ENCODE results near the gene ATF2. TPM values are rescaled to one million over a fixed set of nuclear protein-coding genes. Genes with fewer than 3 reads are reported as not detected.

Gene ATF2
- total RNA-seq, 4 donors from 2014 or later: 52.9 to 81.5 (median 59.8) TPM

DNA sequence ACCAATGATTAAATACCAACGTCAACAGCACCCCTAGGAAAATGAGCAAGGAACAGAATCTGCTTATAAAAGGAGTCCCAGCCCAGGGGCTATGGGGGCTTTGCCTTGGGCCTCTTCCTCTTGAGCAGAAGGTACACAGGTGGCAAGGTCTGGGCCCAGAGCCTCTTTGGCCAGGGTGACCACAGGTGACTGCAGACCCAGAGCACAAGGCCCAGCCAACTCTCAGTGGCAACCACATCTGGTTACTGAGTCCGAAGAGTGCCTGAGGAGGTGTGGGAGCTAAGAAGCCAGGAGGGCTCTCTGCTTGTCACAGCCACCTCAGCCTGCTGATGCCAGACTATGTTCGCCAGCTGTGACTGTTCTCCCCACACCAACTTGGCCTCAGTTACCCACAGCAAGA is 128.5 kb downstream of the ATF2 start:
- TF ChIP-seq, protein P1, sequence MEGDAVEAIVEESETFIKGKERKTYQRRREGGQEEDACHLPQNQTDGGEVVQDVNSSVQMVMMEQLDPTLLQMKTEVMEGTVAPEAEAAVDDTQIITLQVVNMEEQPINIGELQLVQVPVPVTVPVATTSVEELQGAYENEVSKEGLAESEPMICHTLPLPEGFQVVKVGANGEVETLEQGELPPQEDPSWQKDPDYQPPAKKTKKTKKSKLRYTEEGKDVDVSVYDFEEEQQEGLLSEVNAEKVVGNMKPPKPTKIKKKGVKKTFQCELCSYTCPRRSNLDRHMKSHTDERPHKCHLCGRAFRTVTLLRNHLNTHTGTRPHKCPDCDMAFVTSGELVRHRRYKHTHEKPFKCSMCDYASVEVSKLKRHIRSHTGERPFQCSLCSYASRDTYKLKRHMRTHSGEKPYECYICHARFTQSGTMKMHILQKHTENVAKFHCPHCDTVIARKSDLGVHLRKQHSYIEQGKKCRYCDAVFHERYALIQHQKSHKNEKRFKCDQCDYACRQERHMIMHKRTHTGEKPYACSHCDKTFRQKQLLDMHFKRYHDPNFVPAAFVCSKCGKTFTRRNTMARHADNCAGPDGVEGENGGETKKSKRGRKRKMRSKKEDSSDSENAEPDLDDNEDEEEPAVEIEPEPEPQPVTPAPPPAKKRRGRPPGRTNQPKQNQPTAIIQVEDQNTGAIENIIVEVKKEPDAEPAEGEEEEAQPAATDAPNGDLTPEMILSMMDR (IDR thresholded peaks at IDR 0.05; ENCODE audit: low read depth): no peak

DNA sequence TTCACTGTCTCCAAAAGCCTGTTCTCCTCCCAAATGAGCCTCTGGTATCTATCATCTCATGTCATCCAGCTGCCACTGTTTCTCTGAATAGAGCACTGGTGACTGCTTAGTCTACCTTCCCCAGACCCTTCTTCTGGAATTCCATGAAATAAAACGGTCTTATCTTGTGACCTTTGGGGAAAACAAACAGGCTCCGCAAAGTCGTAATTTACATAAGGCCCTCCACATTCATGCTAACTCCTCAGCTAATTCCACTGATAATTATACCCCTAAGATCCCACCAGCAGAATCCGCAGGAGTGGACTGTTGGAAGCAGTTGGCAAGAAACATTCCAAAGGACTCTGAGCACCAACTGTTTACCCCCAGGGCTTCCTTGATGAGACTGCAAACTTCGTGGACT is 129.0 kb downstream of the ATF2 start:
- TF ChIP-seq, protein P1 (IDR thresholded peaks at IDR 0.05; ENCODE audit: low read depth): no peak

DNA sequence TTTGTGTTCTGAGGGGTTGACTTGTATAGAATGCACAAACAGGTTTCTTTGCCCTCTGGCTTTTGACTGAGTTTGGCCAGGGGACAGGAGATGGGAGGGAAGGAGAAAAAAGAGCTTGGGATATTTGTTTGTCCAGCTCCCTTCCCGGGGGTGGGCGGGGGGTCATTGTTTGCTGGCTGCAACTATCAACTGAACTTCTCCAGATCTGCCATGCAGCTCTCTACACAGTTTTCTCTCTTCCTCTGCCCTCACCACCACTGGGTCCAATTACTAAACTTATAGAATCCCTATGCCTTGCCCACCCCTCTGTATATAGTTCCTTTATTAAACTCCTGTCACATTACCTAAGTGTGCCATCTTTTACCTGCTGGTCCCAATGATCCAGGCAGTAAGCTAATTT is 130.1 kb downstream of the ATF2 start:
- TF ChIP-seq, protein P1 (IDR thresholded peaks at IDR 0.05; ENCODE audit: low read depth): no peak

DNA sequence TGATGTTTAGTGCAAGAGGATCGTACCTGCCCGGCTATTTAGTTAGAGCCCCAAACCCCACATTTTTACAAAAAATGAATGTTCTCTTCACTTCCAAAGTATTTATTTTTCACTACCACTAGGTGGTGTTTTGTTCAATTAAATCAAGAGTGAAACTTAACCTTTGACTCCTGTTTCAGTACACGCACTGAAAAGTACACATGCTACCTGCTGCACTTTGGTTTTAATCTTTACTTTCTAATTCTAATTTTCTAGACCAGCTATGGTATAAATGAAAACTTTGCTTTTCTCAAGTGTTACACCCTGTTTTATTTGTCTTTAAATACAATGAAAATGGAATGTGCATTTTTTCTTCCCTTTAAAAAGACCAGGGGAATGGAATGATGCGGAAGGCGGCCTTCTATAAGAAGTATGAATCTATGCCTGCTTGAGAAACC is 131.4 kb downstream of the ATF2 start:
- TF ChIP-seq, protein P1 (IDR thresholded peaks at IDR 0.05; ENCODE audit: low read depth): no peak

DNA sequence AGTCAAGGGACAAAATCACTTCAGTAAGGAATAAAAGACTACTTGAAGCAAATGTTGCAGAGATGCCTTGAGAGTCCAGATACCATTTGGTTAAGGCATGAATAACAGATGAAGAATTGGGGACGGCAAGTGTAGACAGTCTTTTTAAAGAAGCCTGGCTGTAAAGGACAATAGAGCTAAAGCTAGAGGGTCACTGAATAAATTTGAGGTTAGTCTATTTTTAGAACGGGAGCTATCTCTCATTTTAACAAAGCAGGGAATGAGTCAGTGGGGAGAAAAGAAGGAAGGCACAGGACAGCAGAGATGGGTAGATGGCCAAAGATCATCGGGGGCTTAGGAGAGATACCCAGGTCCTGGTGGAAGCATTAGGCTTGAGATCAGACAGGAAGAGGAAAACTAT is 132.2 kb downstream of the ATF2 start:
- TF ChIP-seq, protein P1 (IDR thresholded peaks at IDR 0.05; ENCODE audit: low read depth): no peak

DNA sequence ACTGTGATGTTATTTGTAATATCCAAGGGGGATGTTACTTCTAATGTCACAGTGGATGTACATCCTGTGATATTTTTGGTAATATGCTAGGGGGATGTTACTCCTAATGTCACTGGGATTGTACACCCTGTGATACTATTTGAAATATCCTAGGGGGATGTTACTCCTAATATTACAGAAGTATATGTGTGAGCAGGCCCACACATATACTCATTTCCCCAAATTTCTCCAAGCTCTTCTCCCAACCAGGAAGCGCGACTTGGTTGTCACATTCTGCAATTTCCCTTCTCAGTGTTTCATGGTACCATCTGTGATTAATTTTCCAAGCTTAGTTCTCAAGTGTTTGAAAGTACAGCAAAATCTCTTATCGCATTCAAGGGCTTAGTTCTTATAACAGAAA is 133.3 kb downstream of the ATF2 start:
- TF ChIP-seq, protein P1 (IDR thresholded peaks at IDR 0.05; ENCODE audit: low read depth): no peak

DNA sequence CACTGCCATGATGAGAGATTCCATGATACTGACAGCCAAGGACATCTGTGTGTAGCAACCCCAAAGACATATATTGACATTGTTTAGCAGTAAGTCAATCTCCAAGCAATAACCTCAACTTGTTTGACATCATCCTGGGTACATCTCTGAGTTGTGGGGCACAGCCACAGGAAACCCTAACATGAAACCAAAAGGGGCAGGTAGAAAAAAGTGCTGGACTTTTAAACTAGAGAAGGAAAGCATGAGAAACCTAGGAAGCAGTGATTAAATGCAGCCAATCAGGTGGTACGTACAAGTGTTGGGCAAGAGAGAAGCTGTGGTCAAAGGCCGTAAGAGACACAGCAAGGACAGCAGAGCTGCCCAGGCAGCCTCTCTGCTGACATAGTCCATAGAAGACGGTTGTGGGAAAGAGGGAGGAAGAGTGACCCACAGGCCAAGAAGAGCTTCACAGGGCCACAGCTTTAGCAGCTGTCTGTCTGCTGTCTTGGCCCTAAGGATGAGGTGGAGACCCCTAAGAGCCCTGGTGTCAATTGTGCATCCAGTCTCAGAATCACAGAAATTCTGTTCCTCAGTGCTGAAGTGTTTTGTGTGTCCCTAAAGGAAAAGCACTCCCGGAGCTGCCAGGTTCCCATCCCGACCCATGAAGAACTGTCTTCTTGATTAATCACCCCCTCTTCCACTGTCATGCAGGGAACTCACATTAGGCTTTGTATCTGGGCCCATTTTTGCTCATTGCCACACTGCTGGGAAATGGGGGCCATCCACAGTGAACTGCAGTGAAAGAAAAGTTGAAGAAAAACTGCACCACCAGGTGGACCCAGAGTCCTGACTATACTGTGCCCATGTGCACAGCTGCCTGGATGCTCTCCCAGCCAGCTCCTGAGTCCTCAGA is 137.4 kb downstream of the ATF2 start:
- TF ChIP-seq, protein P1 (IDR thresholded peaks at IDR 0.05; ENCODE audit: low read depth): no peak
